Stimulated activated CD8-positive, alpha-beta memory T cell treated with anti-CD3 and anti-CD28 coated beads, Interleukin-12 subunit alpha, Interleukin-12 subunit beta, amount 100 ng/mL, for 24 hours (primary cell): ENCODE results near the gene GNAQ.
"Not testable (repeated sequence)": the region's sequence is repeated elsewhere in the genome, so short reads cannot be mapped to it uniquely, and the experiment has no call there.

Experiments used
- DNase-seq: peaks from one replicate; pipeline ENCODE4 v3.0.0-alpha.2; 2020; ENCODE audit errors: extremely low read depth

GNAQ gene

DNA sequence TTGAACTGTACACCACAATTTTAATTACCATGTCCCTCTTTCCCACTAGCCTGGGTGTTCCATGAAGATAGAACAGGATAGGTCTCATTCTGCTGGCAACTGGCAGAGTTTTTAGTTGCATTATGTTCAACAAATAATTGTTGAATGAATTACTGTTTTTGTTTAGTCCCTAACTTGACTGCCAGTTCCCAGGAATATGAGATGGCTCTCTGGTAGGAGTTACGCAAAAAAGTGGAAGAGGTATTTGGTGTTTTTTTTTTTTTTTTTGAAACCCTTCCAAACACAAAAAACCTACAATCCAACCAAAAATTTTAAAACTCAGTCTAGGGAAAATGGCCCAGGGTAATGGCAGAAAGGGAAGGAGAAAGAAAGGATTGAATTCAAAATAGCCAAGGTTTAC, 153.6 kb downstream of the GNAQ start:
- no peak for DNase-seq

DNA sequence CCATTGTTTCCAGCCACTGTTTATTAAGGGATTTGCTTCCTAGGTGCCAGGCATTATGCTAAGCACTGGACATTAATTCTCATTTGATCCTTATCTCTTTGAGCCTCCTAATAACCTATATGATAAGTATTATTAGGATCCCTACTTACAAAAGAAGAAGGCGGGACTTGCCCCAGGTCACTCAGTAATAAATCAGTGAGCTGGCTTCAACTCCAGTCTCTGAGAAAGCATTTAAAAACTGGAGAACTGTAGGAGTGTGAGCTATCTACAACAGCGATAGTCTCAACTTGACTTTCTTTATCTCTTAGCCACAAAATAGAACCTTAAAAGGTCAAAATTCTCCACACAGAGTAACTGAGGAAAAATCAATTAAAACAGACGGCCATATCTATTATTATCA, 155.0 kb downstream of the GNAQ start:
- DNase-seq = no peak

DNA sequence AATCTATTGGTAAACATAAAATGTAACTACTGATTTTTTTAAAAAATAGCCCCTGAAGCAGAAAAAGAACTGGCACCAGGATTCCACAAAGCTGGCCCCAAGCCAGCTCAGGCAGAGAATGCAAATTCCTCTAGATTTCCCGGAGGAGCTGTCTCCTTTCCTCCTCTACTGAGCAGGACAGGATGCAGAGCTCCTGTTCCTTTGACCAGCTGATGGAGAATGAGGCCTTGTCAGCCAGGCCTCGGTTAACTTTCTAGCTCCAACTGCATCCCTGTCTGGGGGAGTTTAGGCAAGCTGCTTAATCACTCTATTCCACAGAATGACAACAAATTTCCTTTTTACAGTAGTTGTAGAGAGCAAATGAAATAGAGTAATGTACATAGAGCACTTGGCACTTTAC, 155.5 kb downstream of the GNAQ start:
- DNase-seq = no peak

- DNase-seq = no peak
These were observed 158.7 kb downstream of the GNAQ start for GRCh38 chr9:77872863-77873262.

DNA sequence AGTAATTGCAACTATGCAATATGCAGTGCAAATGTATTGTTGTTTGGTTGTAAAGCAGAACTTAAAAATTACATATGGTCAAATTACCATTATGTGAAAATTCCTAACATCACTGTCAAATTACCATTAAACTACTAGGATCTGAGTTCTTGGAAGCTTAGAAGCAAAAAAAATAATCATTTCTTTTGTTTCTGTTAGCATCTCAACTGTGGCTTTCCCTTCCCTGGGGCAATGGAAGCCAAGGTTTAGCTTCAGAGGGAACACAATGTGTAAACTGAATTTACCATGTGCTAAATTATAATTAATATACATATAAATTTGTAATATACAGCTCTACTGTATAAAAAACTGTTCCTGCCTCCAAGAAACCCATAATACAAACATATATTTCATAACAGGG, 159.4 kb downstream of the GNAQ start:
- no peak for DNase-seq

GRCh38 chr9:77871483-77871882, 160.1 kb downstream of the GNAQ start:
- DNase-seq = no peak

DNA sequence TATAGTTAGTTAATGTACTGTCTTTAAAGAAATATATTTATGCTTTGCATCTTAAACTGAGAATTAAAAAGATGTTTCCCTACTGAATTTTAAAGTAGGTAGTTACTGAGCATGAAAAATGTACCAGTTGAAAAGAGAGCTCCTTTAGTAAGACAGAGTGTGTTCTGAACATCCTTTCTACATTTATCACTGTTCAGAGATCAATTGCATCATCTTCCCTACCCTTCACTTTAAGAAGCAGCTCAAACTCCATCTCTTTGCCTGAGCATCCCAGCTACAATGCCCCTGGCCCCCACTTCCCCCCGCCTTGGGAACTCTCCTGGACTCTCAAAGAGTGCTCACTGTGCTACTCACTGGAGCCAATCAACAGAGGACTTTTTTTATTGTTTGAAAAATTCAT, 164.7 kb downstream of the GNAQ start:
- DNase-seq = no peak

DNA sequence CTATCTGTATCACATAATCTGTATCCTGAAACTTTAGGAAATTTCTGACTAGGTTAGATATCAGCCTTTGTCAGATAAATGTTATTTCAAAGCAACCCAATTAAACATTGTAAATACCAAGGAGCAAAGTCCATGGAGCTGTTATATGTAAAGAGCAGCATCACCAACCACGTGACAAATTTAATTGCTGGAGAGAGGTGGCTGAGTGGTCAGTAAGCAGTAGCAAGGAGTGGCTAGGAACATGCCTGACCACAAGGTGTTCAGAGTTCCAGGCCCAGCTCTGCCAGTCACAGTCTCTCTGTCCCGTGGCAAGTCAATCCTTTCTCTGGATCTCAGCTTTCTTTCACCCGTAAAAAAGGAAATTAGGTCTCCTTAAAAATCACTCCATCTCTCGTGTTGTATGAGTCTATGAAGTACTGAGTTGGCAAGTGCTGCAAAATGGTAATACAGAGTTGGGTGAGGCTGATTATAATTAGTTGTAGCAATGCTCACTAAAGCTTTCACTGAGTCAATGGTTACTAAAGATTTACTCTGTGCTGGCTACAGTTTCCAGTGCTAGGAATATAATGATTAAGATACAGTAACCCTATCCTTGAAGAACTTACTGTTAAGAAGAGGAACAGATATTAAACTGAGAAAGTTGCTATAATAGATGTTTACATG, 166.1 kb downstream of the GNAQ start:
- DNase-seq = no peak

GRCh38 chr9:77864211-77864889, 167.3 kb downstream of the GNAQ start:
- no peak for DNase-seq

DNA sequence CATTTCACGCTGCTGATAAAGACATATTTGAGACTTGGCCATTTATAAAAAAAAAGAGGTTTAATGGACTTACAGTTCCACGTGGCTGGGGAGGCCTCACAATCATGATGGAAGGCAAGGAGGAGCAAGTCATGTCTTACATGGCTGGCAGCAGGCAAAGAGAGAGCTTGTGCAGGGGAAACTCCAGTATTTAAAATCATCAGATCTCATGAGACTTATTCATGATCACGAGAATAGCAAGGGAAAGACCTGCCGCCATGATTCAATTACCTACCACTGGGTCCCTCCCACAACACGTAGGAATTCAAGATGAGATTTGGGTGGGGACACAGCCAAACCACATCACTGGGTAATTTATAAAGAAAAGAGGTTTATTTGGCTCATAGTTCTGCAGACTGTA, 168.0 kb downstream of the GNAQ start:
- DNase-seq = not testable (repeated sequence)

GRCh38 chr9:77860953-77861352, 170.7 kb downstream of the GNAQ start:
- not testable (repeated sequence) for DNase-seq

DNA sequence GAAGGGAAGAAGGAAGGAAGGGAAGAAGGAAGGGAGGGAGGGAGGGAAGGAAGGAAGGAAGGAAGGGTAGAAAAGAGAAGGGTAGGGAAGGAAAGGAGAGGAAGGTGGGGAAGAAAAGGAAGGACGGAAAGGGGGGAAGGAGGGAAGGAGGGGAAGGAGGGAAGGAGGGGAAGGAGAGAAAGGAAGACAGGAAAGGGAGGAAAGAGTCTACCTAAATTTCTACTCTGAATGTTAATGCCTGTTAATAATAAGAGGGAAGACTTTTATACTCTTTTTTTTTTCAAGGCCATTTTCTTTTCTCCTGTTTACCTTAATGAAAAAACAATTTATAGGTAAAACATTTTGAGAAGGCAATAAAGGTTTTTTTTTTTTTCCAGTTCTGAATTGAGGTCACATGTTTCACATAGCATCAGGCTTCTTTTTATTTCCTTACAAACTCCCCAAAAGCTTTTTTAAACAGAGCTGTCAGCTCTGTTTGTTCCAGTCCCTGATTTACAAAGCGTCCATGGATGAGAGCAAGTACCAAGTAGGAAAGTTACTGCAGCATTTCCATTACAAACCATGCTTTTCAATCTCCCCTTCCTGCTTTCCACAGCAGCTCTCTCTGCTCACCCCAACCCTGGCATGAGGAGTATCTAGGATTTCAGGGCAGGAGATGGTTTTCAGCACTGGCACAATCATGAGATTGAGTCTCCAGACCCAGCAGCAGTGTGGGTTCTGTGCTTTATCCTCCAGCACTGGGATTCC, 173.9 kb downstream of the GNAQ start:
- DNase-seq = no peak

DNA sequence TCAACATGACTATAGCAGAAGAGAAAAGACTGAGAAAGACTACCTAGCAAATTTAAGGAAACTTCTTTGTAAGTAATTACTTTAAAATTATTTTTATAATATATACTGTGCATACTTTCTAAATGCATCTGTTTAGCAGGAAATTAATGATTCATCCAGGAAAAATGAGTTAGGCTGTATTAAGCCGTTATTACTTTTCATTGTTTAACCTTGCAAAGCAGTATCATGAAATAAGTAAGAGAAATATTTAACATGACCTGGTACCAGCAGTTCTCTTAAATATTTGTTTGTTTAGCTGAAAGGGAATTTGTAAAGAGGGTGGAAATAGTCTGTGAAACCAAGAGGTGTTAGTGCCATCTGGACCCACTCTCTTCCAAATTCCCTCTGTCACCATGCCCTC, 175.0 kb downstream of the GNAQ start:
- no peak for DNase-seq

GRCh38 chr9:77854916-77855311, 176.7 kb downstream of the GNAQ start:
- DNase-seq = no peak

GRCh38 chr9:77854258-77854915, 177.2 kb downstream of the GNAQ start:
- no peak for DNase-seq

- no peak for DNase-seq
These were observed 177.9 kb downstream of the GNAQ start for GRCh38 chr9:77853716-77854115.

- no peak for DNase-seq
These were observed 179.6 kb downstream of the GNAQ start for GRCh38 chr9:77851882-77852595.

DNA sequence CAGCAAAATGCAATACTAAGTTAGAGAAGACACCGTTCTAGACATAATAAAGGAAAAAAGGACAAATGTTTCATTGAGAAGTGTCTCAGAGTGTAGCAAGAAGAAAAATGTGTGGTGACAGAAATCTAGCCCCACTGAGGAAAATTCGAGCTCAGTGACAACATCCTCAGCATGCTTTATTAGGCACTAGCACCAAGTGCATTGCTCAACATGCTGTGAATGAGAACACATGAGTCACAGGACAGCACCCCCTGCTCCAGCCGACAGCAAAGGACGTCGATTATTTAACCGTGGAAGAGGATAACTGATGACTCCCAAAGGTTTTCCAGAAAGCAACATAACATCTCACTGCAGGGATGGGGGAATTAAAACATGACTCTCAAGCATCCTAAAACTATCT, 182.7 kb downstream of the GNAQ start:
- no peak for DNase-seq

DNA sequence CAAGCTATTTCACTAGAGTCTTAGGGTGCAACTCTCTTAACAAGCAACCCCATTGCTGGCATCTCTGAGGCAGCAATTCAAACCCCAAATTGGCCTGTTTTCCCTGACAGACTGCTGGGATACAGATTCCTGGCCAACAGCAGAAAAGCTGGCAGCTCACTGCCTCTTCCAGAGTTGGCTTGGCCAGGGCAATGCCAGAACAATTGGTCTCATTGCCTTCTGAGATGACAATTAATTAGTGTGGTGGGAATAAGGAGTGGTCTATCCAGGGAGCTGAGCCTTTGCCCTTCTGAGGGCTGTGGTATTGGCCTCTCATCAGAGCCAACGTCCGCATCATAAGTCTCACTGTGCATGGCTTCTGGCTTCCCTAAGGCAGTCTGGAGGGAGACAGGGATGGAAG, 183.2 kb downstream of the GNAQ start:
- DNase-seq = no peak

DNA sequence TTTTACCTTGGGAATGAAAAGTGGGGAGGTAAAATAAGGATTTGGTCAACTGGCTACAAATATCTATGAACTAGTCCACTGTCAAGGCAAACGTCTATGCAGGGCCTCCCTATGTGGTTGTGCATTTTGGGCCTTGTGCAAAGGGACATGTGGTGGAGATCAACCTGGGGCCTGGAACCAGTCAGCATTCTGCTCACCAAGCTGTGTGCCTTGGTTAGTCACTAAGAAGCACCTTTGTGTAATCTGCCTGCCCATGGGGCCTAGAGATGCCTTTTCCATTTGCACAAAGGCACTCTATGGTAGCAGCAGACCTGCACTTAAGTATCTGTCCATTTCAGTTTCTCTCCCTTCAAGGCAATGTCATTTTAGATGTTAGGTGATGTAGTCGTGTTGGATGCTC, 184.0 kb downstream of the GNAQ start:
- no peak for DNase-seq

DNA sequence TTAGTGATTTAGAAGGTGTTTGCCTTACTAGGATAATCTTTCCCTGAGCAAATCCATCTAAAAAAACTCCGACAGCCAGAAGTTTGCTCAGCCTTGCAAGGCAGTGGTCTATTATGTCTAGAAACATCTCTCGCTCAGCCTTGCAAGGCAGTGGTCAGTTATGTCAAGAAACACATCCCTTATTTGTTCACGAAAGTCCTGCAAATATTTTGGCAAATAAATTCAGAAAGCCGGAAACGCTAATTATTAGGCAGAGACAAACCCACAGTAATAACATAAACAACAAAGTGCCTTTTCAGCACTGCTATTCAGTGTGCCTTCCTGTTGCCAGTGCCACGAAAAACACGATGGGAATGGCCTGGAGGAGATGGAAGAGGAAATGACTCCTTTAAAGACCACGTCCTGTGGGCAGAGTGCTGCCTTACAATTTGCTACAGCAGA, 184.5 kb downstream of the GNAQ start:
- DNase-seq = no peak

DNA sequence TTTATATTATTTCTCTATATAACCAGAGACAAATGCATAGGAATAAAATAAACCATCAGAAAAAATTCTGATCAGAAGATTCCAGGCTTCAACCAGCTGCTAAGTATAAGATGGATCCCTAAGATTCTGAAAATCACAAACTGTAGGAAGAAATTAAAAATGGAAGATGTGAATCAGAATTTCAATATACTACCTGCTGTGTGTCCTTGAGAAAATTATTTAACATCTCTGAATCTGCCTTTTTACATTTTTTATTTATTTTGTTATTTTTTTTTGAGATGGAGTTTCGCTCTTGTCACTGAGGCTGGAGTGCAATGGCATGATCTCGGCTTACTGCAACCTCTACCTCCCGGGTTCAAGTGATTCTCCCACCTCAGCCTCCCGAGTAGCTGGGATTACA, 187.2 kb downstream of the GNAQ start:
- no peak for DNase-seq
